H1 (cell line): ENCODE measurements around the gene SNAP25. TPM values are rescaled to one million over a fixed set of nuclear protein-coding genes. Genes with fewer than 3 reads are reported as not detected.

Experiments used
- CTCF ChIA-PET: fragments of 300-600 bp; sonication (Branson Sonifier 250); formaldehyde crosslinking; loops from one replicate; lab custom pipeline; 2021; ENCODE audit not compliant: partially characterized antibody; lab: Charles Lee
- POLR2A ChIA-PET: fragments of 300-600 bp; sonication (Branson Sonifier 250); formaldehyde crosslinking; loops from one replicate; lab custom pipeline; 2021; ENCODE audit warnings: inconsistent platforms; ENCODE audit not compliant: partially characterized antibody; lab: Charles Lee
- DNase-seq, 2 experiments: peaks; one replicate each; pipeline versions ENCODE4 v3.0.0 to v3.0.0-alpha.2; 2010 to 2022; ENCODE audit warnings: low spot score in 2 of 2, low read depth in 1 of 2, mixed read lengths in 1 of 2
- FAIRE-seq: peaks from 2 replicates; lab custom pipeline; 2011; peaks lifted over from hg19 to GRCh38; lab: Jason Lieb, UNC
- H2AFZ ChIP-seq: 2 replicates; pipeline ENCODE4 v1.8.1; 2012; ENCODE audit warnings: low read length, inconsistent platforms
- H2AK5ac ChIP-seq: 2 replicates; pipeline ENCODE4 v1.6.1; 2013; ENCODE audit warnings: low read depth, low read length
- H2BK120ac ChIP-seq: replicated peaks from 2 replicates; pipeline ENCODE3; 2013; ENCODE audit warnings: low read depth, low read length, inconsistent platforms
- H2BK12ac ChIP-seq: 2 replicates; pipeline ENCODE4 v1.6.1; 2013; ENCODE audit warnings: low read depth, low read length
- H2BK15ac ChIP-seq: 2 replicates; pipeline ENCODE4 v1.6.1; 2013; ENCODE audit warnings: low read length
- H2BK20ac ChIP-seq: 2 replicates; pipeline ENCODE4 v1.6.1; 2013; ENCODE audit warnings: low read length
- H2BK5ac ChIP-seq: 2 replicates; pipeline ENCODE4 v1.6.1; 2013; ENCODE audit warnings: low read depth, low read length
- H3K14ac ChIP-seq: 2 replicates; pipeline ENCODE4 v1.6.1; 2013; ENCODE audit warnings: inconsistent platforms; ENCODE audit not compliant: insufficient read length
- H3K18ac ChIP-seq: 2 replicates; pipeline ENCODE4 v1.6.1; 2013; ENCODE audit warnings: low read length; ENCODE audit errors: extremely low read depth
- H3K23ac ChIP-seq: 2 replicates; pipeline ENCODE4 v1.6.1; 2013; ENCODE audit warnings: inconsistent platforms; ENCODE audit not compliant: insufficient read length
- H3K23me2 ChIP-seq: 2 replicates; pipeline ENCODE4 v1.6.1; 2013; ENCODE audit warnings: low read depth, low read length
- H3K27ac ChIP-seq: 2 replicates; pipeline ENCODE4 v1.6.1; 2011; ENCODE audit warnings: low read depth, low read length, inconsistent platforms
- H3K27me3 ChIP-seq, 4 experiments: replicated peaks in 1 of 4; 1 replicate in 1 of 4; 2 replicates in 3 of 4; pipeline versions ENCODE4 v1.6.1 to v1.8.1; 2011 to 2013; ENCODE audit warnings: low read length in 3 of 4, mild to moderate bottlenecking in 3 of 4, inconsistent platforms in 2 of 4, mixed read lengths in 2 of 4, moderate library complexity in 1 of 4; ENCODE audit not compliant: control insufficient read depth in 3 of 4, insufficient read depth in 3 of 4; ENCODE audit errors: extremely low read depth in 1 of 4
- H3K36me3 ChIP-seq, 4 experiments: 2 replicates each; pipeline versions ENCODE4 v1.6.1 to v1.8.1; 2011 to 2013; ENCODE audit warnings: mild to moderate bottlenecking in 4 of 4, low read length in 3 of 4, moderate library complexity in 2 of 4, control low read depth in 1 of 4, inconsistent platforms in 1 of 4; ENCODE audit not compliant: insufficient read depth in 4 of 4, control insufficient read depth in 2 of 4
- H3K4ac ChIP-seq: replicated peaks from 2 replicates; pipeline ENCODE3; 2013; ENCODE audit warnings: low read length, low read depth, mixed read lengths, inconsistent platforms; ENCODE audit not compliant: insufficient read length
- H3K4me1 ChIP-seq, 4 experiments: replicated peaks in 1 of 4; 1 replicate in 1 of 4; 2 replicates in 3 of 4; pipeline versions ENCODE4 v1.6.1 to v1.8.1; 2011 to 2013; ENCODE audit warnings: low read length in 3 of 4, inconsistent platforms in 2 of 4, mixed read lengths in 1 of 4; ENCODE audit not compliant: insufficient read depth in 4 of 4, control insufficient read depth in 3 of 4
- H3K4me2 ChIP-seq, 2 experiments: 2 replicates each; pipeline versions ENCODE4 v1.6.1 to v1.8.1; 2011 to 2013; ENCODE audit warnings: low read depth in 2 of 2, low read length in 2 of 2, control low read depth in 1 of 2, inconsistent platforms in 1 of 2, mild to moderate bottlenecking in 1 of 2; ENCODE audit not compliant: insufficient read depth in 1 of 2
- H3K4me3 ChIP-seq, 4 experiments: fragments of 200-600, 300-600 bp in 1 of 4; sonication (generic), shearing (Covaris generic), sonication (Bioruptor Twin) in 1 of 4; 2 replicates each; pipeline versions ENCODE4 v1.5.1 to v1.8.1; 2011 to 2016; ENCODE audit warnings: low read length in 4 of 4, low read depth in 3 of 4, control low read depth in 2 of 4, inconsistent platforms in 2 of 4, mild to moderate bottlenecking in 2 of 4, mixed read lengths in 1 of 4, moderate library complexity in 1 of 4; ENCODE audit not compliant: insufficient read depth in 2 of 4; ENCODE audit errors: extremely low read depth in 1 of 4
- H3K56ac ChIP-seq: replicated peaks from 2 replicates; pipeline ENCODE3; 2013; ENCODE audit warnings: low read depth, mild to moderate bottlenecking, mixed read lengths, low read length, inconsistent platforms; ENCODE audit not compliant: insufficient read length
- H3K79me1 ChIP-seq: 2 replicates; pipeline ENCODE4 v1.6.1; 2013; ENCODE audit warnings: low read depth, low read length, control low read depth
- H3K79me2 ChIP-seq, 2 experiments: 2 replicates each; pipeline versions ENCODE4 v1.6.1 to v1.8.1; 2012 to 2013; ENCODE audit warnings: low read length in 2 of 2, mild to moderate bottlenecking in 2 of 2, inconsistent platforms in 1 of 2; ENCODE audit not compliant: insufficient read depth in 2 of 2, control insufficient read depth in 1 of 2
- H3K9ac ChIP-seq, 4 experiments: replicated peaks in 1 of 4; 1 replicate in 1 of 4; 2 replicates in 3 of 4; pipeline versions ENCODE4 v1.6.1 to v1.8.1; 2011 to 2013; ENCODE audit warnings: low read depth in 3 of 4, low read length in 3 of 4, control low read depth in 2 of 4, mild to moderate bottlenecking in 2 of 4, moderate library complexity in 2 of 4, inconsistent platforms in 1 of 4; ENCODE audit errors: extremely low read depth in 1 of 4
- H3K9me3 ChIP-seq, 2 experiments: 2 replicates each; pipeline versions ENCODE4 v1.6.1 to v1.8.1; 2012 to 2013; ENCODE audit warnings: mild to moderate bottlenecking in 2 of 2, moderate library complexity in 2 of 2, control low read depth in 1 of 2, inconsistent platforms in 1 of 2, low read depth in 1 of 2, low read length in 1 of 2, mixed read lengths in 1 of 2; ENCODE audit not compliant: insufficient read depth in 2 of 2
- H4K20me1 ChIP-seq, 2 experiments: replicated peaks in 1 of 2; 2 replicates each; pipeline versions ENCODE3 to v1.8.1; 2011 to 2013; ENCODE audit warnings: inconsistent platforms in 2 of 2, low read length in 2 of 2, mild to moderate bottlenecking in 1 of 2; ENCODE audit not compliant: insufficient read depth in 2 of 2, control insufficient read depth in 1 of 2
- H4K5ac ChIP-seq: 2 replicates; pipeline ENCODE4 v1.6.1; 2013; ENCODE audit warnings: low read length, low read depth, mixed read lengths, inconsistent platforms; ENCODE audit not compliant: insufficient read length
- H4K8ac ChIP-seq: 2 replicates; pipeline ENCODE4 v1.8.0; 2013; ENCODE audit warnings: mild to moderate bottlenecking, moderate library complexity, low read length, inconsistent platforms; ENCODE audit not compliant: insufficient read depth; ENCODE audit errors: extremely low read depth
- H4K91ac ChIP-seq: replicated peaks from 2 replicates; pipeline ENCODE3; 2013; ENCODE audit warnings: low read length, mixed read lengths, inconsistent platforms; ENCODE audit not compliant: insufficient read length
- ATF2 ChIP-seq: IDR thresholded peaks from 2 replicates; pipeline ENCODE4 v1.6.1; 2012; ENCODE audit warnings: low read length, inconsistent platforms
- GTF2F1 ChIP-seq: IDR thresholded peaks from 2 replicates; pipeline ENCODE4 v1.6.1; 2012; ENCODE audit warnings: low read depth, low read length, improper control_type of control experiment, borderline replicate concordance
- MAX ChIP-seq: IDR thresholded peaks from 2 replicates; pipeline ENCODE4 v1.6.1; 2012; ENCODE audit warnings: inconsistent platforms
- PHF8 ChIP-seq: fragments of 200-600 bp; sonication (generic); conservative IDR thresholded peaks from 2 replicates; pipeline ENCODE4 v1.7.1; 2012; ENCODE audit warnings: low read depth, mild to moderate bottlenecking, inconsistent platforms, low read length, moderate library complexity
- POLR2A ChIP-seq, 2 experiments: IDR thresholded peaks; 1 replicate in 1 of 2; 2 replicates in 1 of 2; pipeline ENCODE4 v1.6.1; 2011; ENCODE audit warnings: low read depth in 2 of 2, low read length in 2 of 2, mild to moderate bottlenecking in 2 of 2; ENCODE audit errors: control extremely low read depth in 1 of 2
- RFX5 ChIP-seq: IDR thresholded peaks from 2 replicates; pipeline ENCODE4 v1.6.1; 2011; ENCODE audit warnings: low read depth, low read length, improper control_type of control experiment, borderline replicate concordance
- RNF2 ChIP-seq: fragments of 200-900, 300-1000 bp; sonication (generic); IDR thresholded peaks from 2 replicates; pipeline ENCODE4 v1.7.1; 2016; ENCODE audit warnings: borderline replicate concordance, low read depth, mild to moderate bottlenecking, antibody characterized with exemption, low read length; ENCODE audit not compliant: poor library complexity, severe bottlenecking; ENCODE audit errors: missing control alignments
- SIRT6 ChIP-seq: IDR thresholded peaks from one replicate; pipeline ENCODE4 v1.7.1; 2012; ENCODE audit warnings: low read length, inconsistent platforms
- SIX5 ChIP-seq: IDR thresholded peaks from 2 replicates; pipeline ENCODE4 v1.6.1; 2011; ENCODE audit warnings: mild to moderate bottlenecking, low read depth, low read length
- SUZ12 ChIP-seq: fragments of 200-600 bp; sonication (generic); IDR thresholded peaks from 2 replicates; pipeline ENCODE4 v1.6.1; 2012; ENCODE audit warnings: mild to moderate bottlenecking, inconsistent platforms, low read length, moderate library complexity, mixed read lengths
- TAF1 ChIP-seq: IDR thresholded peaks from 2 replicates; pipeline ENCODE4 v1.6.1; 2011; ENCODE audit warnings: mild to moderate bottlenecking, low read depth, low read length
- WGBS, 2 experiments: shearing (Covaris generic) in 1 of 2; methylation state at CpG; one replicate each; pipeline versions ENCODE4 v1.1.6 to v1.1.7; 2013 to 2015; ENCODE audit warnings: low lambda C conversion rate in 2 of 2, mixed read lengths in 2 of 2, inconsistent platforms in 1 of 2, low coverage in 1 of 2, missing lambda C conversion rate in 1 of 2; ENCODE audit not compliant: insufficient replicate concordance in 2 of 2, insufficient coverage in 1 of 2, insufficient read length in 1 of 2; ENCODE audit errors: extremely low coverage in 1 of 2, missing lambda C conversion rate in 1 of 2; 5-methylcytosine and 5-hydroxymethylcytosine counted together
- polyA plus RNA-seq, 7 experiments: library from polyadenylated mRNA; depleted of rRNA in 3 of 7; stranded (reverse) in 5 of 7; unstranded in 2 of 7; fragments of >200 nt in 5 of 7; fragments of 200-250 nt in 2 of 7; gene quantifications; 1 replicate in 5 of 7; 2 replicates in 1 of 7; 4 replicates in 1 of 7; pipeline versions ENCODE4 v1.2.1 to v1.2.3, GENCODE V29; 2011 to 2013; ENCODE audit warnings: missing spikeins in 2 of 7, mixed read lengths in 2 of 7
- total RNA-seq: library from RNA; stranded (reverse); fragmentation: NEBNext Ultra II Directional; extraction: Animal tissue kit (Norgen Biotek cat#: 25700); gene quantifications from 2 replicates; pipeline ENCODE4 v1.2.1, GENCODE V29; 2021

The SNAP25 gene
- total and polyA plus RNA-seq, 2 of the 8 experiments (the other 6 are each of a cell fraction or from before 2014, with no cell fraction given): 0.51 to 0.52 TPM

GRCh38 chr20:10313701-10314100 lies 95.1 kb downstream of the SNAP25 start:
- no peak overlapping the region for H3K4me3 ChIP-seq
- peaks cover 0 to under 1% of the 10 kb centered on the region in 2 experiments for H4K20me1 ChIP-seq
- H3K23ac ChIP-seq: no peak overlapping the region
- FAIRE-seq (no peak), DNase-seq (no peak)
- H3K14ac ChIP-seq: no peak overlapping the region
- no peaks in the 10 kb centered on the region for H3K27me3 ChIP-seq
- H3K36me3 ChIP-seq: no peaks in the 10 kb centered on the region; a peak in 1 of 8 replicates
- no peak overlapping the region for H2BK15ac ChIP-seq
- H3K23me2 ChIP-seq: peaks cover under 1% of the 10 kb centered on the region; the same call in 1 of the 2 replicates
- H2BK120ac ChIP-seq: no peak overlapping the region
- CTCF ChIA-PET: no interaction called here
- H3K79me2 ChIP-seq: no peaks in the 10 kb centered on the region
- no peak overlapping the region for H4K5ac ChIP-seq
- H3K9ac ChIP-seq: no peak overlapping the region
- no peak for TF ChIP-seq TAF1
- TF ChIP-seq PHF8: no peak
- TF ChIP-seq SIRT6: no peak
- no peak for TF ChIP-seq SIX5
- TF ChIP-seq MAX: no peak
- TF ChIP-seq POLR2A (IDR thresholded peaks at IDR 0.05; ENCODE audit: control extremely low read depth in 1 of 2, low read depth in 2 of 2, low read length in 2 of 2): no peak
- TF ChIP-seq GTF2F1: no peak
- TF ChIP-seq RNF2: no peak
- no peak for TF ChIP-seq RFX5
- TF ChIP-seq SUZ12: no peak
- no peak for TF ChIP-seq ATF2
- TF ChIP-seq, all 59 proteins: peak for 0
- Histone ChIP-seq H2BK20ac (no peak overlapping the region), H3K4ac (no peak overlapping the region), H3K4me1 (peaks cover 4 to 7% (median 6%) of the 10 kb centered on the region in 4 experiments; a peak in 6 of 7 replicates), H3K56ac (no peak overlapping the region), H3K4me2 (no peak overlapping the region; a peak in 1 of 4 replicates), H4K8ac (no peak overlapping the region), H2AK5ac (no peak overlapping the region), H2BK5ac (no peak overlapping the region), H3K27ac (no peak overlapping the region), H2AFZ (no peak overlapping the region), H4K91ac (no peak overlapping the region), H3K79me1 (no peaks in the 10 kb centered on the region), H3K18ac (no peak overlapping the region), H2BK12ac (no peak overlapping the region), H3K9me3 (peaks cover 10% of the 10 kb centered on the region in 2 experiments; a peak in 2 of 4 replicates)
- POLR2A ChIA-PET: no interaction called here
- 46% methylated on average over 3 of the region's 3 CpGs; no CpG with 5 or more reads in 1 of the 2 experiments for WGBS, 2 experiments
